Activated CD8-positive, alpha-beta memory T cell treated with anti-CD3 and anti-CD28 coated beads, Interleukin-2, amount 50 U/mL, for 1 hour (primary cell): ENCODE data around the gene UBTF.

Experiments
- DNase-seq: peaks from one replicate; pipeline ENCODE4 v3.0.0-alpha.2; 2020; ENCODE audit errors: extremely low read depth

Gene UBTF, protein sequence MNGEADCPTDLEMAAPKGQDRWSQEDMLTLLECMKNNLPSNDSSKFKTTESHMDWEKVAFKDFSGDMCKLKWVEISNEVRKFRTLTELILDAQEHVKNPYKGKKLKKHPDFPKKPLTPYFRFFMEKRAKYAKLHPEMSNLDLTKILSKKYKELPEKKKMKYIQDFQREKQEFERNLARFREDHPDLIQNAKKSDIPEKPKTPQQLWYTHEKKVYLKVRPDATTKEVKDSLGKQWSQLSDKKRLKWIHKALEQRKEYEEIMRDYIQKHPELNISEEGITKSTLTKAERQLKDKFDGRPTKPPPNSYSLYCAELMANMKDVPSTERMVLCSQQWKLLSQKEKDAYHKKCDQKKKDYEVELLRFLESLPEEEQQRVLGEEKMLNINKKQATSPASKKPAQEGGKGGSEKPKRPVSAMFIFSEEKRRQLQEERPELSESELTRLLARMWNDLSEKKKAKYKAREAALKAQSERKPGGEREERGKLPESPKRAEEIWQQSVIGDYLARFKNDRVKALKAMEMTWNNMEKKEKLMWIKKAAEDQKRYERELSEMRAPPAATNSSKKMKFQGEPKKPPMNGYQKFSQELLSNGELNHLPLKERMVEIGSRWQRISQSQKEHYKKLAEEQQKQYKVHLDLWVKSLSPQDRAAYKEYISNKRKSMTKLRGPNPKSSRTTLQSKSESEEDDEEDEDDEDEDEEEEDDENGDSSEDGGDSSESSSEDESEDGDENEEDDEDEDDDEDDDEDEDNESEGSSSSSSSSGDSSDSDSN

DNA sequence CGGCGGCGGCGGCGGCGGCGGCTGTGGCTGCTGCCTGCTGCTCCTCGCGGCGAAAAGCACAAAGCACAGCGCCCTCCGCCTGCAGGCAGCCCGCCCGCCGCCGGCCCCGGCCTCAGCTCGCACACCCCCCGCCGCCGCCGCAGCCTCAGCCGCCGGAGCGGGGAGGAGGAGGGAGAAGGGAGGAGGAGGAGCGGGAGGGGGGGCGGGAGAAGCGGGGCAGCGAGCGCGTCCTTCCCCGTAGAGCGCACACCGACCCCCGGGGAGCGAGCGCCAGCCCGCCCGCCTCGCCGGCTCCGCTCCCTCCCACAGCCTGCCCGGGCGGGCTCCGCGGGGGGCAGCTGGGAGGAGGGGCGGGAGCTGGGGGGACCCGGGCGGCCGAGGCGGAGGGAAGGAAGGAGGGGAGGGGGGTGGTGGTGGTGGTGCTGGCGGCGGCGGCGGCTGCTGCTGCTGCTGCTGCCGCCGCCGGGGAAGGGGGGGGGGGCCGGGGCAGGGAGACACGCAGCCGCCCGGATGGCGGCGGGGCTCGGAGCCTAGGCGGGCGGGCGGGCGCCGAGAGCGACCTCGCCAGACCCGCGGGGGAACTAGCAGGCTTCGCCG lies at the start of gene UBTF:
Gene UBTF, minus strand, starts transcription at position 60 of the 597 bp plus-strand sequence. CDS start 1,446 bp downstream, outside the sequence.
- DNase-seq: no peak

DNA sequence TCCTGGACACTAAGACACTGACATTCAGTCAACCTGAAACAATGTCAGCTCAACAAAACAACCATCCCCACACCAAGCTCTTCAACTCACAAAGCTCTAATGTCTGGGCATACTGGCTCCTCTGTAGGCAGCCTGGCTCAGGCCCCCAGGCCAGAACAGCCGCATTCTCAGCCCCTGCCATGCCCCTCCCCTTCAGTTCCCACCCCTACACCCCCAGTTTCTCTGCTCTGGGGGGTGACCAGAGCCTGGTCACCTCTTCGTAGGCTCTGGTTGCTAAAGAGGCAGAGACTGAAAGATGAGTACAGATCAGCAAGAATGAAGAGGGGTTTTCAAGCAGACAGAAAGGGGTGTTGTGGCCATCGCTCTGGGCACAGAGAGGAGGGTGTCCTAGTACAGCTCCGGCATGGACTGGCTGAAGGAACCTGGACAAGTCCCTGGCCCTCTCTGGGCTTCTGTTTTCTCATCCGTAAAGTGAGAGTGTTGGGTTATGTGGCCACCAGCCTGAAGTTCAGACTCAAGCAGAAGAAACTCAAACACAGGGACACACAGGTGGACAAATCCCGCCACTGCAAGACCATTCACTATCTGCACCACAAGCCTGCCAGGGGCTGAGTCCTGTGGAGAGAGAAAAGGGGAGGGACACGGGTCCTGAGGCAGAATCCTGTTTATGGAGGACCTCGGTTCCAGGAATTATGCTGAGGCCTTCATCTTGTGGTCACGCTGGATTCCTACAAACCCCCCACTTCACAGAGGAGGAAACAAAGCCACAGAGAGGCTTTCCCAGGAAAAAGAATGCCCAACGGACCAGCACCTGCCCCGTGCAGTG lies 49.4 kb upstream of the UBTF start:
- no peak for DNase-seq

DNA sequence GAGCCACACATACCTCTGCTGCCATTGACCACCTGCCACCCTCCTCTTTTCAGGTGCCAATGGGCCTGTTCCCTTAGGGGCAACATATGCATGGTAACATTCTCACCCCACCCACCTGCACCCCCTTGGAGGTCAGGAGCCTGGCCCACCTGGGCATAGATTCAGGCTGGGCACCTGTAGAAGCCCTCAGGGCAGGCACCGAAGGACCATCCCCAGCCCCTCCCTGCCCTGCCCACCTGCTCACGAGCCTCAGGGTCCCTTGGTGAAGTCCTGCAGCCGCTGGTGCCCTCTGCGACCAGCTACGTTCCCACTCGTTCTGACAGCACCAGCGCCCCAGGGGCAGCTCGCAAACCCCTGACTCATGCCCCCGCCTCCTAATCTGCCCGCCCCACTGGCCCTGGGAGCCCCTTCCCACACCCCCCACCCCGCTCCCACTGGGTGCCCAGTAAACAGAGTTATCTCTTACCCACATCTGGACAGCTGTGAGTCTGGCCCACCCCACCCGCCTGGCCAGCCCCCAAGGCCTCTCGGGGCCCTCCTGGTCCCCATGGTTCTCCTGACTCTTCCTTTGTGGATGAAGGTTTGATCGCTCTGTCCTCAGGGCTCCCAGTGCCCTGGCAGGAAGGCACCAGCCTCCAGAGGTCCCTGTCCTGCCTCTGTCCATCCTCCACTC lies 48.5 kb upstream of the UBTF start, which contains the start of gene SLC4A1:
Gene SLC4A1, minus strand, starts transcription at position 318 of the 673 bp plus-strand sequence. CDS start 5,269 bp downstream, outside the sequence.
- DNase-seq: no peak

DNA sequence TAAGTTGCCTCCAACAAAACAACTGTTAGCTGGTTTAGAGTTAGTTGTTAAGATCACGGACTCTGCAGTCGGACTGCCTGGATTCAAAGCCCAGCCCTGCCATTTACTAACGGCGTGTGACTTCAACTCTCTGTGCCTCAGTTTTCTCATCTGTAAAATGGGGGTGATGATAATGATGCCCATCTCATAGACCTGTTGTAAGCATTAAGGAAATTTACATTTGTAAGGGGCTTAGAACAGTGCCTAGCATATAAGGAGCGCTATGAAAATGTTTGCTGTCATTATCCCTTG lies 47.6 kb upstream of the UBTF start:
- no peak for DNase-seq

DNA sequence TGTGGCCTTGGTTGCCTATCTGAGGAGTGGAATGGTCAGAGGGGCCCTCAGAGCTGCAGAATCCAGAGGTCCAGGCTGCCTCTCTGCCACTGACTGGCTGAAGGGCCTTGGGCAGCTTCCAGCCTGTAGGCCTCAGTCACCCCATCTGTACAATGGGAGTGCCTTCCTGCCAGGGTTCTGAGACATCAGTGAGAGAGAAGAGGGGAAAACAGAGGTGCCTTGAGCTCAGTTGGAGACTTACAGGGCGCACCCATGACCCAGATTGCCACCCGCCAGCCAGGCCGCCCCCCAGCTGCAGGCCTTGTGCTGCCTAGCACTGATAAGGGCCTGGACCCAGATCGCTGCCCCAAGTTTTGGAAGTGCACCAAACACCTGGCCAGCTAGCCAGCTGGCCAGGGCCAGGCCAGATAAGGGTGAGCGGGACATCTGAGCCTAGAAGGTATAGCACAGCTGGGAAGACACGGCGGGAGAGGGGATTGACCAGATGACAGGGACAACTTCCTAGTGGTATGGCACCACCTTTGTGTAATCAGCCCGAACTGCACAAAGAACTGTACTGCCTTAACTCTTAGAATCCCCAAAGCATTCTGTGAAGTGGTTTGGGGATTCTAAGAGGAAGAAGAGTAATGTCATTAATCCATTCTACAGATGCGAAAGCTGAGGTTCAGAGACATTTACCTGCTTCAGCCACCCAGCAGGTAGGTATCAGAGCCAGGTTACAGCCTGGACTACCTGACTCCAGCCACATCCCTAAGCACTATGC lies 47.1 kb upstream of the UBTF start:
- no peak for DNase-seq

DNA sequence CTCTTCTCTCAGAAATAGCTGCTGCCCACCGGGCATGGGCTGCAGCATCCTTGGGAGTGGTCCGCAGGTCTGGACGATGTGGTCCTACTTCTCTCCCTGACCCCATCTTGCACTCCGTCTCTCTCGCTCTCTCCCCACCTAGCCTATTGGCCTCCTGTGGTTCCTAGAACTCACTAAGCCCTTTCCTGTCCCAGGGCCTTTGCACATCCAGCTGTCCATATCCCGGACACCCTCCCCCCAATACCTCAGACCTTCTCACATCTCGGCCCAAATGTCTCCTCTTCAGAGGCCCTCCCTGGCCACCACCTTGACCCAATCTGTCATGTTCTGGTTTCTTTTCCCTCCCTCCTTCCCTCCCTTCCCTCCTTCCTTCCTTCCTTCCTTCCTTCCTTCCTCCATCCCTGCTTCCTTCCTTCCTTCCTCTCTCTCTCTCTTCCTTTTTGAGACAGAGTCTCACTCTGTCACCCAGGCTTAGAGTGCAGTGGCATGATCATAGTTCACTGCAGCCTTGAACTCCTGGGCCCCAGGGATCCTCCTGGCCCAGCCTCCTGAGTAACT lies 43.9 kb upstream of the UBTF start:
- no peak for DNase-seq

DNA sequence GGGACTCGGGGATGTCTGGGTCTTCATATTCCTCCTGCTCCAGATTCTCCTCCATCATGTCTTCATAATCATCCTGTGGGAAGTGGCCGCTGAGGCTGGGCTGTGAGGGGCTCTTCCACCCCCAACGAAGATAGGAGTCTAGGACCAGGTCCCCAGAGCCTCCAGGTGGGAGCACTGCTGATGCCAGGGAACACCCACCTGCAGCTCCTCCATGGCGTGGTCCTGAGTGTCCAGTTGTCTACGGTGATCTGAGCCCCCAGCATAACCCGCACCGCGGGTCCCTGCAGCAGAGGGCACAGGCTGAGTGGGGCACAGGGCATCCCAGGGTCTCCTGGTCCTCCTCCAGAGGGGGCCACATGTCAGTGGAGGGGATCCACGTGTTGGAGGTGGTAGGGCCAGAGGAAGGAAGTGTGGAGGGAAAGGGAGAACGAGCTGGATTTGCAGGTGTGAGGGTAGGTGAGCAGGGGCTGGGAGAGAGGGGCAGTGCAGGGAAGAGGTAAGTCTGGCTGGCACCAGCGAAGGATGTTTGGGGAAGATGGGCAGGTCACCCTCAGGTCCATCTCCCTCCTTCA lies 43.3 kb upstream of the UBTF start:
- DNase-seq: no peak

DNA sequence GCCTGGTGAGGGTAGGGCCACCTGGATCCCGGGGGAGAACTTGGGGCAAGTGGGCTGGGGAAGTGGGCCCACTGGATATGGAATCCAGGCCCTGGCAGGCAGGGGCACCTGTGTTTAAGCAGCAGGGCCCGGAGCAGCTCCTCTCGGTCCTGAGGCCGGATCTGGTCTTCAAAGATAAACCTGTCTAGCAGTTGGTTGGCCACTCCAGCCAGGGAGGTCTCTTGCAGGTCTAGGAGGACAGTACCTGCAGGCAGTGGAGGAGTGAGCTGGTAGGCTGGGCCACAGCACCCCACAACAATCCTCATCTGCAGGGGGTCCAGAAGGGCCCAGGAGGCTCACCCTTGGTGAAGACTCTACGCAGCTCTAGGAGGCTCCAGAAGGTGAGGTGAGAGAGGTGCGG lies 40.8 kb upstream of the UBTF start:
- no peak for DNase-seq

DNA sequence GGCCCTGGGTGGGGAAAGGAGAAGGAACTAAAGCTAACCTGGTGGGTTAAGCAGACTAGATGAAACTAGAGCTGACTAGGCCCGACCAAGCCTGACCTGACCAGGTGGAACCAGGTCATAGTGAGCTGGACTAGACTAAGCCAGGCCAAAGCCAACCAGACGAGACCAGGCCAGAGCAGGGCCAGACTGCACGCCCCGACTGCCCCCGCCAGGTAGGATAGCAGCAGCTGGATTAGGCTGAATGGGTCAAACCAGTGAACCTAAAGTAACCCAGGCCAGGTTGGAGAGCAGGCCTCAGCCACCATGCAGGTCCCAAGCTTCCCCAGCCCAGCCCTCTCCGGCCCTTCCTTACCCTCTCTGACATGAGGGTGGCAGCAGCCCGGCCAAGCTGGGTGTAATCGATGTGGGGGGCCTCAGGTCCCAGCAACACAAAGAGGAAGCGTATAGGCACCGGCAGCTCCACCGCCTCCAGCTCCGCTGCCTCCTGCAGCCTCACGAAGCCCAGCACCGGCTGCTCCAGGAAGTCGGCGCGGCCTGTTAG lies 39.4 kb upstream of the UBTF start:
- no peak for DNase-seq

DNA sequence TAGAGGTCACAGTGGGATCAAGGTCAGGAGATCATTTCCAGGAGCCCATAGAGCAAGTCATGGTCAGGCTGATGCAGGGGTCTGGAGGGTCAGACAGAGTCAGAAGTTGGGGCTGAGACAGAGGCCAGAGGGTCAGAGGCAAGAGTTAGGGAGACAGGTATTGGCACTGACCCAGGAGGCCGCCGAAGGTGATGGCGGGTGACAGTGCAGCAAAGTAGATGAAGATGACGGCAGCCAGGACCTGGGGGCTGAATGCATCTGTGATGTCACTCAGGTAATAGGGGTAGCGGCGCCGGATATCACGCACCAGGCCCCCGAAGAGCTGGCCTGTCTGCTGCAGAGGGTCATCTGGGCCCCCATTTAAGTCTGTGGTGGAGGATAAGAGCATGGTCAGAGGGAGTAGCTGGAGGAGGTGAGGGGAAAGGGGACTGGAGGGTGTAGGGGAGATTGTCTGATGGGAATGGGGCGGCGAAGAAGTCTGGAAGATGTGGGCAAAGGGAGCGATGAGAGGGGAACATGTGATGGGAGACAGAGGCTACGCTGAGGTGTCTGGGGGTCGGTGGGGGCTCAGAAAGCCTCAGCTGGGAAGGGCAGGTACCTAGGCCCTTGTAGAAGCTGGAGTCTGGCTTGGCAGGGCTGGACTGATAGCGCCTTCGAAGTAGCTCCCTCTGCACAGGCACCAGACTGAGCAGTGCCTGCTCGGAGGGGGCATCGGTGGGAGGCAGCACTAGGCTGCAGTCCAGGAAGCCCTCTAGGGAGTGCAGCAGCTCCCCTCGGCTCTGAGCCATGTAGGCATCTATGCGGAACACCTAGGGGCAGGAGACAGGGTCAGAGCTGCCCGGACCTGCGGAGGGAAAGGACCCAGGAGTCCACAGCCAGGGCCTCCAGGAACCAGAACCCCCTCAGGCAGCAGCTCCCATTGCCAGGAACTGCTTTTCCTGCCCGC lies 38.6 kb upstream of the UBTF start:
- no peak for DNase-seq

DNA sequence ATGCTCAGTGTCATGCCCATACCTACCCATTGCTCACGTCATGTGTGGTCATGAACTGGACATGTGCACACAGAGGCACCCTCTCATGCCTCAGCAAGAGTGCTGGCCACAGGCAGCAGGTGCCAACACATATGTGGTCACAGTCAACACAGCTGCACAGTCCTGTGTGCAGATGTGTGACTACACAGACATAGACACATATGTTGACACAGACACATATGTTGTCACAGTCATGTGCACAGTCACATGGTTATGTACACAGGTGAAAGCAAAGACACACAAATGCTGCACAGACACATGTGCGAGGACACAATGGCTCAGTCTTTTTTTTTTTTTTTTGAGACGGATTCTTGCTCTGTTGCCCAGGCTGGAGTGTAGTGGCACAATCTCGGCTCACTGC lies 37.2 kb upstream of the UBTF start:
- DNase-seq: no peak

DNA sequence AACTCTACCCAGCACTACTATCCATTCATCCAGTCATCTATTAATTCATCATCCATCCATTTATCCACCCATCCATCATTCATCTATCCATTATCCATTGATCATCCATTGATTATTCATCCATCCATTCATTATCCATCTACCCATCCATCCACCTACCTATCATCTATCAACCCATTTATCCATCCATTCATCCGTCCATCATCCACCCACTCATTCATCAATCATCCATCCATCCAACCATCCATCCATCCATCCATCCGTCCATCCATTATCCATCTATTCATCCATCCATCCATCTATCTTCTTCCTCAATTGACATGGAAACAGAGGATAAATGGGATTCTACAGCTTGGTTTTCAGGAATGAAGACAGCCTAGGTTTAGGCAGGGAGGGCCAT lies 36.4 kb upstream of the UBTF start:
- no peak for DNase-seq

DNA sequence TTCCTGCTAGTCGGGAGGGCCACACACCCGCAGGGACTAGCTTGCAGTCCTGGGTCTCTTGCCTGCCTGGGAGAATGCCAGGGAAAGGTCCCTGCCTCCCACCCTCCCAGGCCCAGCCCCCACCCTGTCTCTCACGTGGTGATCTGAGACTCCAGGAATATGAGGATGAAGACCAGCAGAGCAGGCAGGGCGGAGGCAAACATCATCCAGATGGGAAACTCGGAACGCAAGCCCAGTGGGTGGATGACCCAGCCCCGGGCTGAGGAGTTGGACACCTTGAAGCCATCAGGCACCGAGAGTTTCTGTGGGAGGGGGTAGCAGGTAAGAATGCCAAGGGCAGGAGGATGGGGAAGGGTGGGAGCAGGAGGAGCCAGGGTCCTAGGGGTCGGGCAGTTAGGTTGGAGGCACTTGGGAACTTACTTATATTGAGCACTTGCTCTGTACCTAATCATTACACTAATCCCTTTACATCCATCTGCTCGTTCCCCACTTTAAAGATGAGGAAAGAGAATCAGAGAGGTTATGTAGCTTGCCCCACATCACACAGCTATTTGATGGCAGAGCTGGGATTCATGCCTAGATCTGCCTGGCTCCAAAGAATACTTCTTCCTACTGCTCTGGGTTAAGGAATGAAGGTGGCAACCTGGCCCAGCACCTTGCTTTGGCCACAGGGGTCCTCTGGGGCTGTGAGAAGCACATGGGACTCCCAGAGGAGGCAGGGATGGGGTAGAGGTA lies 35.1 kb upstream of the UBTF start:
- DNase-seq: no peak

DNA sequence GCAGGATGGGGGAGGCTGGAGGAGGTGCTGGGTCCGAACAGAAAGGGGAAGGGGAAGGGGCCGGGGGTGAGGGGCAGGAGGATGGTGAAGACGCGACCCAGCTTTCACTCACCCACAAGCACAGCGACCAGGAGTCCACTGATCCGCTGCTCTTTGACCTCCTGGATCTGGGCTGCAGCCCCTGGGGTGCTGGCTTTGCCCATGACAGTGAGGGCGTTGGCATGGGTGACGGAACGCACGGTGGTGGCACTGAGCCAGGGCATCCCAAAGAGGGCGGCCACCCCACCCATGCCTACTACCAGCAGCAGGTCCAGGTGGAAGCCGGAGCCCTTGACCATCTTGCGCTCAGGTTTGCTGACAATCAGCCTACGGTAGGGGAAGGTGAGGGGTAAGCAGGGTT lies 33.5 kb upstream of the UBTF start:
- no peak for DNase-seq

DNA sequence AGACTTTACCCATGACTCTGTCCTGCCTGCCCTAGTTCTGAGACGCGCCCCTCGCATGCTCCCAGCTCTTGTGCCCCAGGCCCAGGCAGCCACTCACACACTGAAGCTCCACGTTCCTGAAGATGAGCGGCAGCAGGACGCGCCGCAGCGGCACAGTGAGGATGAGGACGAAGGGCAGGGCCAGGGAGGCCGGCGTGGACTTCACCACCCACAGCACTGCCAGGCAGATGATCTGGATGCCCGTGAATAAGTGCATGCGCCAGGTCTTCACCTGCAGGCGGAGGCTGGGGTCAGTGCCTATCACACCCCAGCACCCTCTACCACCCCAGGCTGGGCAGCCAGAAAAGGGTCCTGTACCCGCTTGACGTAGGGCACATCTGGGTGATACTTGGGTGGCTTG lies 31.6 kb upstream of the UBTF start:
- DNase-seq: no peak

DNA sequence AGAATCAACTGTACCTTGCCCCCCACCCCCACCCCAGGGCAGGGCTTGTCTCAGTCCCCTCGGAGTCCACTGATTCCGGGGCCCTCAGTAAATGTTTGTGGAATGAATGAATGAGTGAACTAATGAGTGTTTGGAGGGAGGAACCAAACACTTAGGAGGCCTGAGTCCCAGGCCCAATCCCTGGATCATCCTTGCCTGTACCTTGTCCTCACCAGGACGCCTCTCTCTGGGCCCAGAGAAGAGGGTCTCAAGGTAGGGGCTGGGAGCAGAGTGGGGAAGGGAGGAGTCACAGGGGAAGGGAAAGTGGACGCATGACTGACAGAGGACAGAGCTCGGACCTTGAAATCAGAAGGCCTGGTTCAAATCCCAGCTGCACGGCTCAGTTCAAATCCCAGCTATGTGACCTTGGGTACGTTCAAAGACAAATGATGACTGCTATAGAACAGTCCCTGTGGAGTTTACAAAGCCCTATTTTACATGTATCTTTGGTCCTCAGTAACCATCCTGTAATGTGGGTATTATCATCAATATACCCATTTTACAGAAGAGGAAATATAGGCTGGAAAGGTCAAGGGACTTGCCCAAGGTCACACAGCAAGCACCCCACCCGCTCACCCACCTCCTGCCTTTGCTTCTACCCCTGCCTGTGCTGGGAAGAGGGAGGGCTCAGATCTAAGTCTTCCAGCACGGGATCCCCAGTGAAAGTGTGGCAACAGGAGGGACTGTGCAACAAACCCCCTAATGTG lies 30.2 kb upstream of the UBTF start:
- no peak for DNase-seq
